Body of pancreas (tissue), 4 donors: ENCODE results near the gene P4HTM.

ENCODE experiments used
- CTCF ChIP-seq, 7 experiments: fragments of 450-650 bp in 4 of 7; fragments of 200-600 bp in 3 of 7; sonication (generic) in 3 of 7; IDR thresholded peaks; one replicate each; pipeline ENCODE4 v1.5.1; 2016 to 2019; ENCODE audit warnings: antibody characterized with exemption in 7 of 7
- POLR2A ChIP-seq, 3 donors: fragments of 450-650 bp; IDR thresholded peaks; one replicate each; pipeline ENCODE4 v1.6.1; 2016; ENCODE audit warnings: antibody characterized with exemption in 3 of 3, mild to moderate bottlenecking in 2 of 3

- TF ChIP-seq CTCF (IDR thresholded peaks at IDR 0.05) (no peak), POLR2A (IDR thresholded peaks at IDR 0.05) (no peak)
Observed at GRCh38 chr3:48950051-48950450, 40.0 kb upstream of the P4HTM start.
